Hepatocyte (in vitro differentiated cells): ENCODE results near the gene CDV3. TPM values are rescaled to one million over a fixed set of nuclear protein-coding genes. Genes with fewer than 3 reads are reported as not detected.

ENCODE experiments used
- DNase-seq: peaks from one replicate; pipeline ENCODE4 v3.0.0-alpha.2; 2016; ENCODE audit warnings: low spot score
- H2AFZ ChIP-seq: fragments of 200-600 bp; sonication (generic); 2 replicates; pipeline ENCODE4 v1.6.0; 2016; ENCODE audit warnings: antibody characterized with exemption, mild to moderate bottlenecking
- H3K27ac ChIP-seq: fragments of 200-600 bp; sonication (generic); 2 replicates; pipeline ENCODE4 v1.5.1; 2016; ENCODE audit warnings: mild to moderate bottlenecking
- H3K27me3 ChIP-seq: fragments of 200-600 bp; sonication (generic); 2 replicates; pipeline ENCODE4 v1.6.1; 2016
- H3K36me3 ChIP-seq: fragments of 200-600 bp; sonication (generic); replicated peaks from 2 replicates; pipeline ENCODE4 v1.5.1; 2016; ENCODE audit warnings: low read depth; ENCODE audit not compliant: insufficient read depth
- H3K4me1 ChIP-seq: fragments of 200-600 bp; sonication (generic); 2 replicates; pipeline ENCODE4 v1.5.1; 2016; ENCODE audit warnings: mild to moderate bottlenecking, moderate library complexity; ENCODE audit not compliant: insufficient read depth
- H3K4me2 ChIP-seq: fragments of 200-600 bp; sonication (generic); 2 replicates; pipeline ENCODE4 v1.6.0; 2016
- H3K4me3 ChIP-seq: fragments of 200-600 bp; sonication (generic); 2 replicates; pipeline ENCODE4 v1.5.1; 2016; ENCODE audit warnings: mild to moderate bottlenecking
- H3K79me2 ChIP-seq: fragments of 200-600 bp; sonication (generic); 2 replicates; pipeline ENCODE4 v1.6.0; 2017; ENCODE audit warnings: mild to moderate bottlenecking
- H3K9me2 ChIP-seq: fragments of 200-600 bp; sonication (generic); replicated peaks from 2 replicates; pipeline ENCODE4 v1.6.0; 2017; ENCODE audit warnings: mild to moderate bottlenecking; ENCODE audit not compliant: insufficient read depth
- H3K9me3 ChIP-seq: fragments of 200-600 bp; sonication (generic); 2 replicates; pipeline ENCODE4 v1.5.1; 2016; ENCODE audit warnings: low read depth, mild to moderate bottlenecking
- H4K20me1 ChIP-seq: fragments of 200-600 bp; sonication (generic); 2 replicates; pipeline ENCODE4 v1.6.0; 2016; ENCODE audit warnings: mild to moderate bottlenecking; ENCODE audit not compliant: insufficient read depth, poor library complexity, severe bottlenecking
- EZH2 ChIP-seq: fragments of 200-600 bp; sonication (generic); IDR thresholded peaks from 2 replicates; pipeline ENCODE4 v1.6.1; 2016; ENCODE audit warnings: antibody characterized with exemption, mild to moderate bottlenecking, borderline replicate concordance
- EZH2phosphoT487 ChIP-seq: fragments of 200-600 bp; sonication (generic); IDR thresholded peaks from one replicate; pipeline ENCODE4 v1.6.1; 2018; ENCODE audit warnings: antibody characterized with exemption, mild to moderate bottlenecking, low read depth, moderate library complexity; ENCODE audit not compliant: unreplicated experiment, severe bottlenecking
- whole genome bisulfite sequencing: methylation state at CpG from one replicate; pipeline ENCODE4 v1.1.6; 2016; ENCODE audit warnings: low lambda C conversion rate; ENCODE audit errors: missing lambda C conversion rate; 5-methylcytosine and 5-hydroxymethylcytosine counted together
- polyA plus RNA-seq: library from polyadenylated mRNA; unstranded; fragments of >200 nt; fragmentation: Nextera tagmentation; extraction: Ambion mirVana; gene quantifications from 2 replicates; pipeline ENCODE4 v1.2.1, GENCODE V29; 2016
- total RNA-seq: library from RNA; depleted of rRNA; stranded (reverse); fragments of >200 nt; gene quantifications from 2 replicates; pipeline ENCODE4 v1.2.3, GENCODE V29; 2014
- TF ChIP-seq, protein P1 (sequence below): fragments of 200-600 bp; sonication (generic); IDR thresholded peaks from 2 replicates; pipeline ENCODE4 v1.5.1; 2016; ENCODE audit warnings: antibody characterized with exemption, mild to moderate bottlenecking; ENCODE audit not compliant: poor library complexity

Gene CDV3
- total and polyA plus RNA-seq, 2 experiments from 2014 or later = 97.6 to 243 TPM

DNA sequence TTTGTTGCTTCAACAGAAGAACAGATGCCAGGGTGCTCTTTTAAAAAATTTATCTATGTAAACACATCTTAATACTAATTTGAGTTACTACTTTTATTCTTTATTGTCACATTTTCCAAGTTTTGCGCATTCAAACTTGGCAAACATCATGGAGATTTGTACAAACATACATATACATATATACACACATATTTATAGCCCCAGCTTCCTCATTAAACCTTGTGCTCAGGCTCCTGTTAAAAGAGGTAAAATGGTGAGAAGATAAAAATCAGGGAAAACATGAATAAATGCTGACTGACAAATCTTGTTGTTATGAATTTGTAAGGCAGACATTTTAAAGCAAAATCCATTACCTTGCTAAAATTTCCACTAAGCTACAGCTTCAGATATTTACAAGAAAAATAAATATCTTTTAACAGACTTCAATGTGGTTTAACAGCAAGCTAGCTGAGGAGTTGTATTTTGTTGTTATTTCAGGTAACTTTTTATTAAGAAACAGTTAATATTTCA lies 27.1 kb downstream of the CDV3 start:
- H3K27me3 ChIP-seq = no peaks in the 10 kb centered on the region
- H3K9me3 ChIP-seq = no peaks in the 10 kb centered on the region
- H4K20me1 ChIP-seq = no peaks in the 10 kb centered on the region
- H3K79me2 ChIP-seq = no peaks in the 10 kb centered on the region
- no peaks in the 10 kb centered on the region for H3K36me3 ChIP-seq
- no peaks in the 10 kb centered on the region for H3K4me1 ChIP-seq
- WGBS = 95% methylated on average over 1 of the region's 1 CpG
- H3K9me2 ChIP-seq = no peaks in the 10 kb centered on the region
- no peak for DNase-seq
- no peak overlapping the region for H3K4me3 ChIP-seq
- TF ChIP-seq, protein P1, sequence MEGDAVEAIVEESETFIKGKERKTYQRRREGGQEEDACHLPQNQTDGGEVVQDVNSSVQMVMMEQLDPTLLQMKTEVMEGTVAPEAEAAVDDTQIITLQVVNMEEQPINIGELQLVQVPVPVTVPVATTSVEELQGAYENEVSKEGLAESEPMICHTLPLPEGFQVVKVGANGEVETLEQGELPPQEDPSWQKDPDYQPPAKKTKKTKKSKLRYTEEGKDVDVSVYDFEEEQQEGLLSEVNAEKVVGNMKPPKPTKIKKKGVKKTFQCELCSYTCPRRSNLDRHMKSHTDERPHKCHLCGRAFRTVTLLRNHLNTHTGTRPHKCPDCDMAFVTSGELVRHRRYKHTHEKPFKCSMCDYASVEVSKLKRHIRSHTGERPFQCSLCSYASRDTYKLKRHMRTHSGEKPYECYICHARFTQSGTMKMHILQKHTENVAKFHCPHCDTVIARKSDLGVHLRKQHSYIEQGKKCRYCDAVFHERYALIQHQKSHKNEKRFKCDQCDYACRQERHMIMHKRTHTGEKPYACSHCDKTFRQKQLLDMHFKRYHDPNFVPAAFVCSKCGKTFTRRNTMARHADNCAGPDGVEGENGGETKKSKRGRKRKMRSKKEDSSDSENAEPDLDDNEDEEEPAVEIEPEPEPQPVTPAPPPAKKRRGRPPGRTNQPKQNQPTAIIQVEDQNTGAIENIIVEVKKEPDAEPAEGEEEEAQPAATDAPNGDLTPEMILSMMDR = no peak
- no peak for TF ChIP-seq EZH2
- no peak for TF ChIP-seq EZH2phosphoT487
- no peak overlapping the region for H2AFZ ChIP-seq
- no peak overlapping the region for H3K4me2 ChIP-seq
- H3K27ac ChIP-seq = no peak overlapping the region

DNA sequence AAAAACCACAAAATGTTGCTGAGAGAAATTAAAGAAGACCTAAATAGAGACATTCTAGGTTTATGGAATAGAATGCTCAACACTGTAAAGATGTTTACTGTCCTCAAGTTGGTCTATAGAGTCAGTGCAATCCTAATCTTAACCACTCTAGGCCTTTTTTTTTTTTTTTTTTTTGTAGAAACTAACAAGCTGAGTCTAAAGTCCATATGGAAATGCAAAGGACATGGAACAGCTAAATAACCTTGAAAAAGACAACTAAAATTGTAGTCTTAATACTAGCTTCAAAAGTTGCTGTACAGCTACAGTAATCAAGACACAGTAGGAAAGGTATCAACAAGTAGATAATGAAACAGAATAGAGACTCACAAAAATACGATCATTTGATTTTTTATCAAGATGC lies 32.9 kb downstream of the CDV3 start:
- Histone ChIP-seq H3K27ac (no peak overlapping the region), H3K9me3 (no peaks in the 10 kb centered on the region), H3K36me3 (no peaks in the 10 kb centered on the region), H3K4me1 (no peaks in the 10 kb centered on the region), H3K4me3 (no peak overlapping the region), H4K20me1 (no peaks in the 10 kb centered on the region), H3K27me3 (no peaks in the 10 kb centered on the region), H3K79me2 (no peaks in the 10 kb centered on the region), H3K9me2 (no peaks in the 10 kb centered on the region), H2AFZ (no peak overlapping the region), H3K4me2 (no peak overlapping the region)
- 100% methylated on average over 1 of the region's 1 CpG for WGBS
- DNase-seq = no peak
- TF ChIP-seq EZH2phosphoT487 = no peak
- TF ChIP-seq, protein P1 = no peak
- no peak for TF ChIP-seq EZH2

DNA sequence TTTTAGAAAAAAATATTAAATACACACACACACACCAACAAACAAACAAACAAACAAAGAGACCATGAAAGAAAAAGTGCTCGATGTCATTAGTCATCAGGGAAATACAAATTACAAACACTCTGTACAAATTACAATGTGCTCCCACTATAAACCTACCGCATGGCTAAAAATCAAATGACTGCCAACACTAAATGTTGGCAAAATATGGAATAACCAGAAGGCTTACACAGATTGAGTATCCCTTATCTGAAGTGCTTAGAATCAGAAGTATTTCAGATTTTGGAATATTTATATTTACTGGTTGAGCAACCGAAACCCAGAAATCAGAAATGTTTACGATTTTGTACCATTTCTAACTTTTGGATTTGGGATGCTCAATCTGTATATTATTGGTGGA lies 33.4 kb downstream of the CDV3 start:
- no peak for DNase-seq
- no peak overlapping the region for H3K27ac ChIP-seq
- WGBS = 95% methylated on average over 4 of the region's 4 CpGs
- no peaks in the 10 kb centered on the region for H4K20me1 ChIP-seq
- H3K4me2 ChIP-seq = no peak overlapping the region
- H3K27me3 ChIP-seq = no peaks in the 10 kb centered on the region
- TF ChIP-seq EZH2 = no peak
- TF ChIP-seq, protein P1 = no peak
- no peak for TF ChIP-seq EZH2phosphoT487
- no peaks in the 10 kb centered on the region for H3K4me1 ChIP-seq
- H3K9me3 ChIP-seq = no peaks in the 10 kb centered on the region
- no peaks in the 10 kb centered on the region for H3K36me3 ChIP-seq
- H3K4me3 ChIP-seq = no peak overlapping the region
- no peak overlapping the region for H2AFZ ChIP-seq
- no peaks in the 10 kb centered on the region for H3K79me2 ChIP-seq
- no peaks in the 10 kb centered on the region for H3K9me2 ChIP-seq

DNA sequence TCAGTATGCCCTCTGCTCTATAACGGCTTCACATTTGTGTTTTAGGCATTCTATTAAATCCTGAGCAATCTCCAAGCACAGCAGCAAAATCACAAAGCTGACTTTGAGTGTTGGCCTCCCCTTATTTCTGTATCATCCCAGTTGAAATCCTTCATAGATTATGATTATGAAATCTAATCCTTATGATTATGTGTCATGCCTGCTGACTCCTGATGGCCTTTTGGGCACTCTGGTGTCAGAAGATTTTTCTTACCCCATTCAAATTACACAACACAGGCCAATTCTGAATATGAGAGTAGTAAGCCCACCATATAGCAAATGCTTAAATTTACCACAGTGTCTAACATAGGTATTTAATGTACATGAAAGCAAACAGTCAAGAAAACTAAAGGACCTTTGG lies 34.3 kb downstream of the CDV3 start:
- no peak for DNase-seq
- Histone ChIP-seq H3K27ac (no peak overlapping the region), H3K4me2 (no peak overlapping the region), H3K9me3 (no peaks in the 10 kb centered on the region), H3K36me3 (no peaks in the 10 kb centered on the region), H3K4me3 (no peak overlapping the region), H3K9me2 (no peaks in the 10 kb centered on the region), H3K27me3 (no peaks in the 10 kb centered on the region), H2AFZ (no peak overlapping the region), H3K4me1 (no peaks in the 10 kb centered on the region), H3K79me2 (no peaks in the 10 kb centered on the region), H4K20me1 (no peaks in the 10 kb centered on the region)
- 97% methylated on average over 1 of the region's 1 CpG for WGBS
- TF ChIP-seq EZH2 (no peak), EZH2phosphoT487 (no peak)
- TF ChIP-seq, protein P1 = no peak
